Measurements from ENCODE around the gene TTN. TPM values are rescaled to one million over a fixed set of nuclear protein-coding genes. Genes with fewer than 3 reads are reported as not detected.

The TTN gene
- total and polyA plus RNA-seq, 2 donors (not counting 1 experiment from before 2014, with no cell fraction given): 1.7 to 46.4 TPM

- Histone ChIP-seq H3K27me3 (replicated peaks in 1 of 4; ENCODE audit: control extremely low read depth in 1 of 4, control insufficient read depth in 3 of 4, insufficient read depth in 4 of 4, low read length in 3 of 4) (no peaks in the 10 kb centered on the region), H2AFZ (ENCODE audit: insufficient read depth, low read depth, low read length, poor library complexity, severe bottlenecking) (no peak overlapping the region), H3K4me2 (replicated peaks; ENCODE audit: low read depth, low read length, poor library complexity, severe bottlenecking) (no peak overlapping the region), H3K79me2 (ENCODE audit: control insufficient read depth, insufficient read depth, low read length) (peaks cover 72% of the 10 kb centered on the region), H3K4me3 (ENCODE audit: control extremely low read depth in 1 of 5, extremely low read depth in 1 of 5, insufficient read depth in 1 of 5, low read depth in 2 of 5, low read length in 4 of 5) (no peak overlapping the region), H3K4me1 (ENCODE audit: control insufficient read depth in 2 of 2, insufficient read depth in 2 of 2, low read length in 2 of 2) (peaks cover 24 to 27% of the 10 kb centered on the region in 2 donors), H3K27ac (ENCODE audit: low read length in 2 of 2) (no peak overlapping the region), H3K36me3 (replicated peaks in 1 of 2; ENCODE audit: control extremely low read depth in 1 of 2, control insufficient read depth in 1 of 2, extremely low read depth in 1 of 2, insufficient read depth in 2 of 2, low read length in 1 of 2) (peaks cover 0 to 13% of the 10 kb centered on the region in 2 experiments), H3K9me3 (ENCODE audit: control extremely low read depth in 1 of 3, control insufficient read depth in 2 of 3, insufficient read depth in 1 of 3, low read length in 2 of 3) (no peaks in the 10 kb centered on the region), H3K9ac (ENCODE audit: low read length) (no peak overlapping the region), H4K20me1 (ENCODE audit: control insufficient read depth, insufficient read depth, low read length, poor library complexity, severe bottlenecking) (peaks cover 49% of the 10 kb centered on the region)
- ATAC-seq (ENCODE audit: low read depth) (no peak), DNase-seq (no peak)
- TF ChIP-seq CTCF (IDR thresholded peaks at IDR 0.05) (no peak), EZH2 (IDR thresholded peaks at IDR 0.05; ENCODE audit: borderline replicate concordance, insufficient read depth, low read depth, low read length, poor library complexity, severe bottlenecking) (no peak)
- H3K9me3 Mint-ChIP-seq (ENCODE audit: insufficient read depth): no peaks in the 10 kb centered on the region
- H3K27me3 Mint-ChIP-seq: no peaks in the 10 kb centered on the region
- peaks cover 39% of the 10 kb centered on the region for H3K4me1 Mint-ChIP-seq
- H3K4me3 Mint-ChIP-seq: no peak overlapping the region
- CTCF ChIA-PET: no interaction called here
- intact Hi-C loops (cut with micrococcal nuclease): no loop called here
- POLR2A ChIA-PET: no interaction called here
- WGBS (ENCODE audit: insufficient coverage): 93% methylated on average over 6 of the region's 6 CpGs
- no peak overlapping the region for H3K27ac Mint-ChIP-seq
These were observed 322.8 kb downstream of the TTN start for GRCh38 chr2:178484245-178485041.

GRCh38 chr2:178482437-178482836 is 324.8 kb downstream of the TTN start:
- WGBS (ENCODE audit: insufficient coverage): no CpG with 5 or more reads among the region's 4 CpGs
- Histone ChIP-seq H3K9me3 (ENCODE audit: control extremely low read depth in 1 of 3, control insufficient read depth in 2 of 3, insufficient read depth in 1 of 3, low read length in 2 of 3) (no peaks in the 10 kb centered on the region), H3K4me1 (ENCODE audit: control insufficient read depth in 2 of 2, insufficient read depth in 2 of 2, low read length in 2 of 2) (peaks cover 32 to 34% of the 10 kb centered on the region in 2 donors), H4K20me1 (ENCODE audit: control insufficient read depth, insufficient read depth, low read length, poor library complexity, severe bottlenecking) (peaks cover 49% of the 10 kb centered on the region), H2AFZ (ENCODE audit: insufficient read depth, low read depth, low read length, poor library complexity, severe bottlenecking) (no peak overlapping the region), H3K4me3 (ENCODE audit: control extremely low read depth in 1 of 5, extremely low read depth in 1 of 5, insufficient read depth in 1 of 5, low read depth in 2 of 5, low read length in 4 of 5) (peak overlapping the region in 1 of 5 experiments; percentile 1), H3K4me2 (replicated peaks; ENCODE audit: low read depth, low read length, poor library complexity, severe bottlenecking) (peak overlapping the region; percentile 94), H3K27ac (ENCODE audit: low read length in 2 of 2) (no peak overlapping the region), H3K79me2 (ENCODE audit: control insufficient read depth, insufficient read depth, low read length) (peaks cover 63% of the 10 kb centered on the region), H3K9ac (ENCODE audit: low read length) (no peak overlapping the region), H3K27me3 (replicated peaks in 1 of 4; ENCODE audit: control extremely low read depth in 1 of 4, control insufficient read depth in 3 of 4, insufficient read depth in 4 of 4, low read length in 3 of 4) (no peaks in the 10 kb centered on the region), H3K36me3 (replicated peaks in 1 of 2; ENCODE audit: control extremely low read depth in 1 of 2, control insufficient read depth in 1 of 2, extremely low read depth in 1 of 2, insufficient read depth in 2 of 2, low read length in 1 of 2) (peaks cover 0 to 9% of the 10 kb centered on the region in 2 experiments)
- ATAC-seq (ENCODE audit: low read depth) (peak; percentile 10), DNase-seq (peak; percentile 25)
- ChIA-PET POLR2A (interaction anchor here (1.2 kb wide), 1 partner anchor 31 kb away, joined by 4 read pairs; the partner anchor contains the start of genes PJVK and PRKRA), CTCF (interaction anchor here (1.5 to 2.1 kb wide), 2 partner anchors 69 to 86 kb away, joined by 4 to 9 read pairs; no protein-coding TSS in a partner anchor)
- TF ChIP-seq EZH2 (IDR thresholded peaks at IDR 0.05; ENCODE audit: borderline replicate concordance, insufficient read depth, low read depth, low read length, poor library complexity, severe bottlenecking) (no peak), CTCF (IDR thresholded peaks at IDR 0.05) (no peak)
- intact Hi-C loops (cut with micrococcal nuclease): no loop called here
- H3K27ac Mint-ChIP-seq: peak overlapping the region; percentile 67
- H3K4me1 Mint-ChIP-seq: peaks cover 53% of the 10 kb centered on the region
- peak overlapping the region; percentile 71 for H3K4me3 Mint-ChIP-seq
- H3K27me3 Mint-ChIP-seq: no peaks in the 10 kb centered on the region
- no peaks in the 10 kb centered on the region for H3K9me3 Mint-ChIP-seq (ENCODE audit: insufficient read depth)

Measured in B cell (primary cell).